CD4-positive, alpha-beta T cell treated with Interferon gamma for 1 hour (primary cell): ENCODE results near the gene SRCAP.
A peak's percentile ranks its signal among the peaks of the same experiment; 100 is the strongest.
"Not testable (repeated sequence)": the region's sequence is repeated elsewhere in the genome, so short reads cannot be mapped to it uniquely, and the experiment has no call there.

ENCODE experiments used
- DNase-seq: peaks from one replicate; pipeline ENCODE4 v3.0.0-alpha.2; 2020

SRCAP gene

DNA sequence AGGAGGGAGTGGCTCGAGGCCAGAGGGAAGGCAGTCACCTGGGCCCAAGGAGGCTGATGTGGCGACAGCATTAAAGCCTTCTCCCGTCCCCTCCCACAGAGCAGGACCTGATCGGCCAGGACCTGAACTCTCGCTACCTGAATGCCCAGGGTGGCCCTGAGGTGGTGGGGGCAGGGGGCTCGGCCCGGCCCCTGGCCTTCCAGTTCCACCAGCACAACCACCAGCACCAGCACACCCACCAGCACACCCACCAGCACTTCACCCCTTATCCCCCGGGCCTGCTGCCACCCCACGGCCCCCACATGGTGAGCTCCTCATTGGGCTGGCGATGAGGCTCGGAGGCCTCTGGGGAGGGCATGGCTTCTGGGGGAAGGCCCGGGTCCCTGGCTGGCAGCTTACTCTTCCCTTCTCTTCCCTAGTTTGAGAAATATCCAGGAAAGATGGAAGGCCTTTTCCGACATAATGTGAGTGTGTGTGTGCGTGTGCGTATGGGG is 34.3 kb upstream of the SRCAP start:
- no peak for DNase-seq

GRCh38 chr16:30665155-30665829 is 33.7 kb upstream of the SRCAP start:
- no peak for DNase-seq

DNA sequence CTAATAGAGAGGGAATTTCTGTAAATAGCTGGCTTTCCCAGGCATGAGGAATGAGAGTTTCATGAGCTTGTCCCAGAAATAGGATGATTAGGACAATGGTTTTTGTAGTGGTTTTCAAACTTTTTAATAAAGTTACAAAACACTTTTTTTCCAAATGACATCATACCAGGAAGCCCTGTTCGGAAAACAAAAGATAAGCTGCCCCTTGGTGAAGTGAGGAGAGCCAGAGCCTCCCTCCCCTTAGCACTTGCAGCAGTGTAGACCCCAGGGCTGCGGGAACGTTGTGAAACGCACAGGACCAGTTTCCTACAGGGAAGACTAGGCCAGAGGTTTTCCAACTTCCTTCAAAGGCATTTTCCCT is 33.2 kb upstream of the SRCAP start:
- DNase-seq, result no peak

GRCh38 chr16:30666681-30667080 is 32.3 kb upstream of the SRCAP start:
- no peak for DNase-seq

- no peak for DNase-seq
Measured at GRCh38 chr16:30667361-30667905, 31.5 kb upstream of the SRCAP start.

- DNase-seq, result no peak
Measured at GRCh38 chr16:30668393-30668792, 30.6 kb upstream of the SRCAP start.

DNA sequence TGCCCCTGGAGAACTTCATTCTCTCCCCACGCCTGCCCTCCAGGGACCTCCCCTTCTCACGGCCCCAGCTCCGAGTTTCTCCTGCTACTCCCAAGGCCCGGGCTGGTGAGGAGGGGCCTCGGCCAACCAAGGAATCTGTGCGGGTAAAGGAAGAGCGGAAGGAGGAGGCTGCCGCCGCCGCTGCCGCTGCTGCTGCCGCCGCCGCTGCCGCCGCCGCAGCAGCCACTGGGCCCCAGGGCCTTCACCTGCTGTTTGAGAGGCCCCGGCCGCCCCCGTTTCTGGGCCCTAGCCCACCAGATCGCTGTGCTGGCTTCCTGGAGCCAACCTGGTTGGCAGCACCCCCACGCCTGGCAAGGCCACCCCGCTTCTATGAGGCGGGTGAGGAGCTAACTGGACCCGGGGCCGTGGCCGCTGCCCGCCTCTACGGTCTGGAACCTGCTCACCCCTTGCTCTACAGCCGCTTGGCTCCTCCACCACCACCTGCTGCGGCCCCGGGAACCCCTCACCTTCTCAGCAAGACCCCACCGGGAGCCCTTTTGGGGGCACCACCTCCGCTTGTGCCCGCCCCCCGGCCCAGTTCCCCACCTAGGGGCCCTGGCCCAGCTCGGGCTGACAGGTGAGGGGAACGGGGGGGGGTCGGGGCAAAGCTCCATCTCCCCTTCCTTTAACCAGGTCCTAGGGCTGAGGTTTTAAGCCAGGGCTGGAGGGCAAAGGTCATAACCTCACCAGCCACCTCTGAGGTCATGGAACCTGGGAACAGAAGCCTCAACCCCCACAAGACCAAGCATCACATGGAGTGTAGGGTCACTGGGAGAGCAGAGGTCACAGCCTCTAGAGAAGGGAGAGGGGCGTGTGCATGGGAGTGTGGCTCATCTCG is 29.7 kb upstream of the SRCAP start:
- no peak for DNase-seq

DNA sequence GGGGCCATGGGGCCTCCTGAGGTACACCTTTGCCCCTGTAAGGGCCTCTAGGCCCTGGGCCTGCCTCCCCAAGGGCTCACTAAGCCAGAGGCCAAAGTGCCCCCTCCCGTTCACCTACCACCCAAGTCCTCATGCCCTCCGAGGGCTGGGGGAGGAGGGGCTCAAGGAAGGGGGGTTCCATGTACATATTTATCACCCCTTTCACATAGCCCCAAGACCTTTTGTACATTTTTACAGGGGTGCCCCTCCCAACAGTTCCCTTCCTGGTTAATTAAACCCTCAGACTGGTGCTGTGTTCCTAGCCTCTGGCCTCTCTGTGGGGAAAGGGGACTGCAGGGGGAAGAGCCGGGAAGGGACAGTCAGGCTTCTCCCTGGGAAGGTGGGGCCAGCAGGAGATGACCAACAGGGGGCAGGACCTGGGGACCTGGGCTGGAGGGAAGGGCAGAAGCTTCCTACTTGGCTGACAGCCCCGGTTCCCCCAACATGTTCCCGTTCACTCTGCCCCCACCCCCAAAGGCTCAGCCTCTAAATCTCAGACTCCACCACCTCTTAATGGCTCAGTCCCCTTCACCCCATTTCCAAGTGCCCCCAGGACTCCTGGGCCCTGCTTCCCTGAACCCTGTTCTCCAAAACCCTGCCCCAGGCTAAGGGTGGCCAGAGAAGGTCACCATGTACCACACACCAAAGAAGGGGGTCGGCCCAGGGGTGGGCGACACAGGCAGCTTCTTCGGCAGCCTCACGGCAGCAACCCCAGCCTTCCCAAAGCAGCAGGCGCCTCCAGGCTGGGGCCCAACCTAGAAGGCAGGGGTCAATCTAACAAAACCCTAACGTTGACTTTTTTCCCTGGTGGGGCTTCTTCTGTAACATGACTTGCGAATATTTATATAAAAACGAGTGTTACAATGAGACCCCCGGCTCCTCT is 28.8 kb upstream of the SRCAP start:
- no peak for DNase-seq

DNA sequence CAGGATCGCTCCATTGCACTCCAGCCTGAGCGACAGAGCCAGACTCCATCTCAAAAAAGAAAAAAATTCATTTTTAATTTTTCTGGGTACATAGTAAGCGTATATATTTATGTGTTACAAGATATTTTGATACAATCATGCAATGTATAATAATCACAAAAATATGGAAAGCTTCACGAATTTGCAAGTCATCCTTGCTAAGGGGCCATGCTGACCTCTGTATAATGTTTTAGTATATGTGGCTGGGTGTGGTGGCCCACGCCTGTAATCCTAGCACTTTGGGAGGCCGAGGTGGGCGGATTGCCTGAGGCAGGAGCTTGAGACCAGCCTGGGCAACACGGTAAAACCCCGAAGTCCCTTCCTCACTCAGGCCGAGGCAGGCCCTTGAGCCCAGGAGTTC is 23.8 kb upstream of the SRCAP start:
- DNase-seq, result no peak

DNA sequence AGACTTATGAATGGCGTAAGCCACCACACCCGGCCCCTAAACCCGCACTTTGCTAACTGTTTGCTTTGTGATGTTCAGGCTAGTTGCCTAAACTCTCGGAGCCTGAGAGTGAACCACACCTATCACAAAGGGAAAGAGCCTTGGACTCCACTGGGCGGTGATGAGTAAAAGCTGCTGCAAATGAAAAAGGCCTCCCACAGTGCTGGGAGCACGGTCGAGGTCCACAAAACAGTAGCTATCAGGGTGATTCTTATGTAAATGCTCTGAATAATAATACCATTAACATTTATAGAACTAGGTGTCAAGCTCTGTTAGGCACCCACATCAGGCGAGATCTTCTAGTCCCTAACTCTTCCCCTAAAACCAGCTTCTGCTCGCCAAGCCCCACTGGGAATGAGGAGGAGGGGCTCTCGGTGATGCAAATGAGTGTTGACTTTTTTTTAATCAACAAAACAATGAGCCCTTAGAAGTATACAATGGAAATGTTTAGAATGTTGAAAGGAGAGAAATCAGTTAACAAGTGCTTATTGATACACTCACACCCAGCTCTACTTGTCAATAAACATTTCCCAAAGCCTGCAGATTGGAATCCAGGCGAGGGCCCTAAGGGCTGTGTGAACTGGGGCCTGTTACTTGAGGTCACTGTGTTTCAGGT is 20.9 kb upstream of the SRCAP start:
- no peak for DNase-seq

DNA sequence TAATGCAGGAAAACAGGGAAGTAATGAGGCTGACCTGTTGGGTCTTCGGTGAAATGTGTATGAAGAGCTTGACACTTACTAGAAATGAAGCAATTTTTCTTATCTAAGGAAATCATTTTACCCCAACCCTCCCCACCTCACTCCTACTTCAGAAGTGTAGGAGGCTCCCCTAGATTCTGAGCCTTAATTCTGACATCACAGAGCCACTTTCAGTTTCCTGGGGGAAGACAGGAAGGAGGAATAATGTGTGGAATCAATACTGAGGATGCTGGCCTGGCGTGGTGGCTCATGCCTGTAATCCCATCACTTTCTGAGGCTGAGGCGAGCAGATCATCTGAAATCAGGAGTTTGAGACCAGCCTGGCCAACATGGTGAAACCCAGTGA is 20.4 kb upstream of the SRCAP start:
- no peak for DNase-seq

DNA sequence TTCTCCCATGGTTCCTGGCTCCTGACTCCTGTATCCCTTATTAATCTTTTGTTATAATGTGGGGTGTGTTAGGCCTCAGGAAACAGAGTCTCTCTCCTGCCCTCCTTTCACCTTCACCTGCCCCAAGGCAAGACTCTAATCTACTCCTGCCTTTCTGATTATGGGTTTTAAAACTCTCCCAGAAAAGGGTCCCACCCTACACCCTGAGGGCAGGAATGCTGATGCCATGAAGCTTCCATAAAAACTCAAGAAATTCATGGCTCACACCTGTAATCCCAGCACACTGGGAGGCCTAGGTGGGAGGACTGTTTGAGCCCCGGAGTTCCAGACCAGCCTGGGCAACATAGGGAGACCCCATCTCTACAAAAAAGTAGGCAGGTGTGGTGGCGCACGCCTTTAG is 18.6 kb upstream of the SRCAP start:
- no peak for DNase-seq

DNA sequence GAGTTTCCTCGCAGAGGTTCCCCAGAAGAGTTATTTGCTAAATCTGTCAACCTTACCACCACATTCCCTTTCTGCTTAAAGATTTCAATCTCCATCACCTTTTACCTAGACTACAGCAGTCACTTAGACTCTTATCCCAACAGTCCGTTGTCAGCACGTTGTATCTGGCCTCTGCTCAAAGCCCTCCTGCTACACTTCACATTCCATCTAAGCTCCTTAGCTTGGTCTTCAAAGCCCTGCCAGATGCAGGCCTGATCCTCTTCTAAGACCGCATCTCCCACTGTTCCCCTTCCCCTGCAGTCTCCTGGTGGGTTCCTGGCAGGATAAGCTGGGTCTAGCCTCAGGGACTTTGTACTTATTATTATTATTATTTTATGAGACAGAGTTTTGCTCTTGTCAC is 10.3 kb upstream of the SRCAP start:
- DNase-seq, result no peak

GRCh38 chr16:30691907-30692306 is 7.1 kb upstream of the SRCAP start:
- no peak for DNase-seq

- no peak for DNase-seq
Measured at GRCh38 chr16:30692396-30693064, 6.4 kb upstream of the SRCAP start.

DNA sequence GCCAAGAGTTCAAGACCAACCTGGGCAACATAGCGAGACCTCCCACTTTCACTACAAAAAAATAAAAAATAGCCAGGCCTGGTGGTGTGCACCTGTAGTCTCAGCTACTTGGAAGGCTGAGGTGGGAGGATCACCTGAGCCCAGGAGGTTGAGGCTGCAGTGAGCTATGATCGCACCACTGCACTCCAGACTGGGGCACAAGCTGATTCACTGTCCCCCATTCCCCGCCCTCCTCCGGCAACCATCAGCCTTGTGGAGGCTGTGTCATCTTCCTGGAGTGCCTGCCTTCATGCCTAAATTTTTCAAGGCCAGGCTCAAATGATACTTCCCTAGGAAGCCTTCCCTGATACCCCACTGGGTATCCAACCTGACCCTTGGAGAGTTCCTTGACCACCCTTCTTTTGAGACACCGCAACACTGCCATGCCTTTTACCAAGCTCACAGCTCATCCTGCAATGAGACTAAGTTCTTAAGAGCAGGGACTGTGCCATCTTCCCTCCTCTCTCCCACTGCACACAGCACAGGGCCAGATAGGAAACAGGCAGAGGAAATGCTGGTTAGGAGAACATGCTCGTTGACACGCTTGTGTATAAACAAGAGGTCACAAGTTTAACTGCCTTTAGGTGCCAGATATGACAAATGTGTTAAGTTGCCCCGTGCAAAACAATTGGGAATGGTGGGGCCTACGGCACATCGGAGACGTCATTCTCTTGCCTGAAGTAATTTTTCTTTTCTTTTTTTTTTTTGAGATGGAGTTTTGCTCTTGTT is 3.9 kb upstream of the SRCAP start:
- DNase-seq, result no peak

DNA sequence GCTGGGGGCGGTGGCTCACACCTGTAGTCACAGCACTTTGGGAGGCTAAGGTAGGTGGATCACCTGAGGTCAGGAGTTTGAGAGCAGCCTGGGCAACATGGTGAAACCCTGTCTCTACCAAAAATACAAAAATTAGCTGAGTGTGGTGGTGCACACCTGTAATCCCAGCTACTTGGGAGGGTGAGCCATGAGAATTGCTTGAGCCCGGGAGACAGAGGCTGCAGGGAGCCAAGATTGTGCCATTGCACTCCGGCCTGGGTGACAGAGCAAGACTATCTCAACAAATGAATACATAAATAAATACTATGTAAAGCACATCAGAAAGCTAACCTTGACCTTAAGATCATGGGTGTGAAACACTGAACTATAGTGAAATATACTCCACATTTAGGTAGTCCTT is 2.3 kb upstream of the SRCAP start:
- not testable (repeated sequence) for DNase-seq

- DNase-seq, result no peak
Measured at GRCh38 chr16:30697264-30698138, 1.5 kb upstream of the SRCAP start.

DNA sequence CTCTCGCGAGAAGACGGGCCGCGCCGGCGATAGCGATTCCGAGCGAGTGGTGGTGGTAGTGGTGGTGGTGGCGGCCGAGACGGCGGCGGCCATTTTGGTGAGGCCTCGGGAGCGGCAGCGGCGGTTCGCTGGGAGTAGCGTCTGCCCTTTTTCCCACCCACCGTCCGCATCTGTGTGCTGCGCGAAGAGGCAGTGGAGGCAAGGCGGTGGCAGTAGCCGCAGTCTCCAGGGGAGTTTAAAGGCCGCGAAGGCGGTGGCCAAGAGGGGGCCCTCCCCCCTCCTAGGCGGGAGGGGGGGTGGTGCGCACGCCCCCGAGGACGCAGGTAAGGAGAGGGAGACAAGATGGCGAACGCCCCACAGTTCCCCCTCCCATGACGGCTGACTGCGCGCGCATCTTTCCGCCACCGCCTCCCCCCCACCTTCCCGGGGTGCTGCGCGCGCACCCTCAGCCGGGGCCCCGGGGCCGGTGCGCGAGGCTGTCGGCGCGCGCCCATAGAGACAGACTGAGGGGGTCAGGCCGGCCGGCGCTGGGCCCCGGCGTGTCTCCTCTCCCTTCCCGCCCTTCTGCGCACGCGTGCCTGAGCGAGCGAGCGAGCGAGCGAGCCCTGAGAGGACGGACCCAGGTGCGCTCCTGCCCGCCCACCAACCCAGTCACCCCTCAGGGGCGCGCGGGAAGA is 694 bp upstream of the SRCAP start:
- peak; percentile 99 for DNase-seq
